Liver (tissue), 9 donors: ENCODE results near the gene ARHGAP32. TPM values are rescaled to one million over a fixed set of nuclear protein-coding genes. Genes with fewer than 3 reads are reported as not detected.

ENCODE experiments used
- DNase-seq: peaks from one replicate; pipeline ENCODE4 v3.0.0-alpha.2; 2017; ENCODE audit warnings: low spot score
- H3K27ac ChIP-seq, 2 donors: one replicate each; pipeline ENCODE4 v1.7.0; 2013; ENCODE audit warnings: inconsistent platforms in 2 of 2, low read length in 2 of 2, control low read depth in 1 of 2, low read depth in 1 of 2, mild to moderate bottlenecking in 1 of 2
- H3K27me3 ChIP-seq, 4 donors: one replicate each; pipeline versions ENCODE4 v1.6.1 to v1.7.0; 2013; ENCODE audit warnings: low read length in 3 of 4, inconsistent platforms in 1 of 4, mild to moderate bottlenecking in 1 of 4, moderate library complexity in 1 of 4; ENCODE audit not compliant: control insufficient read depth in 4 of 4, insufficient read depth in 4 of 4
- H3K36me3 ChIP-seq, 4 donors: one replicate each; pipeline versions ENCODE4 v1.6.1 to v1.7.0; 2013; ENCODE audit warnings: low read length in 3 of 4, mild to moderate bottlenecking in 3 of 4, low read depth in 1 of 4, moderate library complexity in 1 of 4; ENCODE audit not compliant: control insufficient read depth in 4 of 4, insufficient read depth in 3 of 4
- H3K4me1 ChIP-seq, 4 donors: one replicate each; pipeline versions ENCODE4 v1.6.1 to v1.7.0; 2013; ENCODE audit warnings: low read length in 3 of 4, mild to moderate bottlenecking in 3 of 4, moderate library complexity in 1 of 4; ENCODE audit not compliant: control insufficient read depth in 4 of 4, insufficient read depth in 4 of 4
- H3K4me3 ChIP-seq, 3 donors: one replicate each; pipeline versions ENCODE4 v1.6.1 to v1.7.0; 2013; ENCODE audit warnings: low read length in 3 of 3, control low read depth in 1 of 3, low read depth in 1 of 3, mild to moderate bottlenecking in 1 of 3
- H3K9ac ChIP-seq, 2 donors: one replicate each; pipeline ENCODE4 v1.7.0; 2013; ENCODE audit warnings: low read length in 2 of 2, mild to moderate bottlenecking in 2 of 2, moderate library complexity in 2 of 2, control low read depth in 1 of 2, low read depth in 1 of 2
- H3K9me3 ChIP-seq, 4 donors: one replicate each; pipeline versions ENCODE4 v1.6.1 to v1.7.0; 2013; ENCODE audit warnings: low read length in 3 of 4; ENCODE audit not compliant: control insufficient read depth in 4 of 4
- CTCF ChIP-seq: fragments of 150-350 bp; IDR thresholded peaks from 2 replicates; pipeline ENCODE4 v1.5.1; 2017; ENCODE audit warnings: improper control_type of control experiment, low read depth, low read length; ENCODE audit not compliant: missing input control
- EGR1 ChIP-seq, 2 donors: IDR thresholded peaks; 2 replicates each; pipeline ENCODE4 v1.6.1; 2016 to 2018; ENCODE audit warnings: antibody characterized with exemption in 2 of 2, low read depth in 2 of 2
- FOXA2 ChIP-seq: IDR thresholded peaks from 2 replicates; pipeline ENCODE4 v1.6.1; 2016; ENCODE audit warnings: antibody characterized with exemption
- HNF4G ChIP-seq: IDR thresholded peaks from 2 replicates; pipeline ENCODE4 v1.6.1; 2016; ENCODE audit warnings: antibody characterized with exemption
- JUND ChIP-seq, 2 donors: IDR thresholded peaks; 2 replicates each; pipeline ENCODE4 v1.6.1; 2016; ENCODE audit warnings: antibody characterized with exemption in 2 of 2
- NR2F2 ChIP-seq: IDR thresholded peaks from 2 replicates; pipeline ENCODE4 v1.6.1; 2016; ENCODE audit warnings: antibody characterized with exemption
- RXRA ChIP-seq, 2 donors: IDR thresholded peaks; 2 replicates each; pipeline ENCODE4 v1.6.1; 2017 to 2018; ENCODE audit warnings: antibody characterized with exemption in 2 of 2, mild to moderate bottlenecking in 1 of 2
- SP1 ChIP-seq: IDR thresholded peaks from 2 replicates; pipeline ENCODE4 v1.6.1; 2018; ENCODE audit warnings: antibody characterized with exemption, mild to moderate bottlenecking
- TAF1 ChIP-seq: conservative IDR thresholded peaks from 2 replicates; pipeline ENCODE4 v1.6.1; 2016; ENCODE audit warnings: antibody characterized with exemption, mild to moderate bottlenecking
- YY1 ChIP-seq: IDR thresholded peaks from 2 replicates; pipeline ENCODE4 v1.6.1; 2016; ENCODE audit warnings: antibody characterized with exemption, mild to moderate bottlenecking
- ZBTB33 ChIP-seq: IDR thresholded peaks from 2 replicates; pipeline ENCODE4 v1.6.1; 2016; ENCODE audit warnings: antibody characterized with exemption
- WGBS: extraction: QIAGEN DNeasy Blood & Tissue Kit; methylation state at CpG from one replicate; pipeline ENCODE4 v1.1.7; 2013; 5-methylcytosine and 5-hydroxymethylcytosine counted together
- polyA plus RNA-seq, 2 donors: library from polyadenylated mRNA; stranded (reverse) in 1 of 2; unstranded in 1 of 2; fragments of 200-250 nt in 1 of 2; fragments of >200 nt in 1 of 2; fragmentation: Nextera tagmentation in 1 of 2; extraction: Ambion mirVana in 1 of 2; gene quantifications; one replicate each; pipeline versions ENCODE4 v1.2.1 to v1.2.3, GENCODE V29; 2013 to 2015
- total RNA-seq, 2 donors: library from RNA; depleted of rRNA; stranded (reverse); fragments of >200 nt; gene quantifications; one replicate each; pipeline ENCODE4 v1.2.3, GENCODE V29; 2014
- TF ChIP-seq, protein P1 (sequence below): IDR thresholded peaks from 2 replicates; pipeline ENCODE4 v1.6.1; 2016; ENCODE audit warnings: antibody characterized with exemption
- TF ChIP-seq, protein P2 (sequence below): IDR thresholded peaks from 2 replicates; pipeline ENCODE4 v1.6.1; 2016; ENCODE audit warnings: antibody characterized with exemption, mild to moderate bottlenecking
- donor health status: healthy.
- donor health status: healthy.
- donor health status: healthy.
- donor health status: healthy.
- donor health status: healthy.

The ARHGAP32 gene
- total and polyA plus RNA-seq, 4 donors, result 1.8 to 13.1 (median 2.6) TPM

DNA sequence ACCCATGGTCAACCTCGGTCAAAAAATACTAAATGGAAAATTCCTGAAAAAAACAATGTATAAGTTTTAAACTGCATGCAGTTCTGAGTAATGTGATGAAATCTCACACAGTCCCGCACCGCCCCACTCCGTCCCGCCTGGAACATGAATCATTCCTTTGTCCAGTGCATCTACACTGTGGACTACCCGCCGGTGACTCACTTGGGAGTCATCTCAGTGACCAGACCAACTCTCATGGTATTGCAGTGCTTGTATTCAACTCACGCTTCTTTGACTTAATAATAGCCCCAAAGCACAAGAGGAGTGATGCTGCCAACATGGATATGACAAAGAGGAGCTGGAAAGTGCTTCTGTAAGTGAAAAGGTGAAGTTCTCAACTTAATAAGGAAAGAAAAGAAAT is 48.8 kb downstream of the ARHGAP32 start:
- Histone ChIP-seq H3K36me3 (no peaks in the 10 kb centered on the region), H3K9ac (no peak overlapping the region), H3K4me3 (no peak overlapping the region), H3K27me3 (no peaks in the 10 kb centered on the region), H3K9me3 (no peaks in the 10 kb centered on the region), H3K4me1 (peaks cover 0 to 4% (median 2%) of the 10 kb centered on the region in 4 donors), H3K27ac (no peak overlapping the region)
- TF ChIP-seq, protein P1, sequence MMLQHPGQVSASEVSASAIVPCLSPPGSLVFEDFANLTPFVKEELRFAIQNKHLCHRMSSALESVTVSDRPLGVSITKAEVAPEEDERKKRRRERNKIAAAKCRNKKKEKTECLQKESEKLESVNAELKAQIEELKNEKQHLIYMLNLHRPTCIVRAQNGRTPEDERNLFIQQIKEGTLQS, result no peak
- no peak for TF ChIP-seq NR2F2
- TF ChIP-seq SP1, result no peak
- no peak for DNase-seq
- 89% methylated on average over 8 of the region's 8 CpGs for WGBS

DNA sequence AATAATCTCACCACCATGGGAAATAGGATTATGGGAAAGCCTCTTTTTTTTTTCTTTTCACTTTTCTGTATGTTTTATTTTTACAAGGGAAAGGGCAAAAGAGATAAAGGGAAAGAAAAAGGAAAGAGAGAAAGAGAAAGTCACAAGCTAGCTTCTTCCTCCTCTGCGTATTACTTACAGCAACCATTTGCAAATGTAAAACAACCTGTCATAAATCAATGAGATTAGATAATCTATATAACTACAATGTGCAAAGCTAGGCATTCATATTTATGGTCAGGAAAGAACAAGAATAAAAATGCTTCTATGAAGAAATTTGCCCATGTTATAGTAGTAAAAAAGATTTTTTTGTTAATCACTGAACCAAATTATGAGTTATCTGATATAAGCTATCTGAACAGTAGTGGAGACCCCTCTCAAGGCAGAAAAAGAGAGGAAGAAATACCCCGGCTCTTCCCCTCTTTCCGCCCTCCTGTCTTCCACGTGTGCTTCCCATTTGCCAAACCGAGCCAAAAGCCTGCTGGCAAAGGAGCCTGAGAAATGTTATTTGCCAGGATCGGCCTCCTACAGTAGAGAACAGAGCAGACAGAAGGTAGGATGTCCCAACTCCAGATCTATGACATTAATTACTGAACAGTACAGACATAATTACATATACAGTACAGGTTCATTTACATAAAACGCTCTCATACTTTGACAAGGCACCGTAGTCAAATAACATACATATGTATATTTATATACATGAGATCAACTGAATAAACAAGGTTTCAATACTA is 50.2 kb downstream of the ARHGAP32 start:
- H3K4me3 ChIP-seq, result peak overlapping the region in 2 of 3 donors; percentile 28 to 29
- H3K9me3 ChIP-seq, result no peaks in the 10 kb centered on the region
- WGBS, result 52% methylated on average over 8 of the region's 8 CpGs
- peaks cover 0 to 4% (median 2%) of the 10 kb centered on the region in 4 donors for H3K4me1 ChIP-seq
- no peaks in the 10 kb centered on the region for H3K36me3 ChIP-seq
- H3K9ac ChIP-seq, result no peak overlapping the region
- TF ChIP-seq TAF1, result no peak
- no peak for TF ChIP-seq YY1
- no peak for TF ChIP-seq SP1
- no peak for TF ChIP-seq ZBTB33
- no peak for TF ChIP-seq JUND (IDR thresholded peaks at IDR 0.05)
- no peak for TF ChIP-seq FOXA2
- no peak for TF ChIP-seq HNF4G
- TF ChIP-seq RXRA (IDR thresholded peaks at IDR 0.05), result no peak
- TF ChIP-seq, protein P2, sequence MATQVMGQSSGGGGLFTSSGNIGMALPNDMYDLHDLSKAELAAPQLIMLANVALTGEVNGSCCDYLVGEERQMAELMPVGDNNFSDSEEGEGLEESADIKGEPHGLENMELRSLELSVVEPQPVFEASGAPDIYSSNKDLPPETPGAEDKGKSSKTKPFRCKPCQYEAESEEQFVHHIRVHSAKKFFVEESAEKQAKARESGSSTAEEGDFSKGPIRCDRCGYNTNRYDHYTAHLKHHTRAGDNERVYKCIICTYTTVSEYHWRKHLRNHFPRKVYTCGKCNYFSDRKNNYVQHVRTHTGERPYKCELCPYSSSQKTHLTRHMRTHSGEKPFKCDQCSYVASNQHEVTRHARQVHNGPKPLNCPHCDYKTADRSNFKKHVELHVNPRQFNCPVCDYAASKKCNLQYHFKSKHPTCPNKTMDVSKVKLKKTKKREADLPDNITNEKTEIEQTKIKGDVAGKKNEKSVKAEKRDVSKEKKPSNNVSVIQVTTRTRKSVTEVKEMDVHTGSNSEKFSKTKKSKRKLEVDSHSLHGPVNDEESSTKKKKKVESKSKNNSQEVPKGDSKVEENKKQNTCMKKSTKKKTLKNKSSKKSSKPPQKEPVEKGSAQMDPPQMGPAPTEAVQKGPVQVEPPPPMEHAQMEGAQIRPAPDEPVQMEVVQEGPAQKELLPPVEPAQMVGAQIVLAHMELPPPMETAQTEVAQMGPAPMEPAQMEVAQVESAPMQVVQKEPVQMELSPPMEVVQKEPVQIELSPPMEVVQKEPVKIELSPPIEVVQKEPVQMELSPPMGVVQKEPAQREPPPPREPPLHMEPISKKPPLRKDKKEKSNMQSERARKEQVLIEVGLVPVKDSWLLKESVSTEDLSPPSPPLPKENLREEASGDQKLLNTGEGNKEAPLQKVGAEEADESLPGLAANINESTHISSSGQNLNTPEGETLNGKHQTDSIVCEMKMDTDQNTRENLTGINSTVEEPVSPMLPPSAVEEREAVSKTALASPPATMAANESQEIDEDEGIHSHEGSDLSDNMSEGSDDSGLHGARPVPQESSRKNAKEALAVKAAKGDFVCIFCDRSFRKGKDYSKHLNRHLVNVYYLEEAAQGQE, result no peak
- TF ChIP-seq CTCF, result no peak
- no peak for TF ChIP-seq EGR1 (IDR thresholded peaks at IDR 0.05; ENCODE audit: low read depth in 2 of 2)
- no peaks in the 10 kb centered on the region for H3K27me3 ChIP-seq
- no peak overlapping the region for H3K27ac ChIP-seq
- no peak for DNase-seq
